SK-N-MC (cell line): ENCODE results near the gene CCDC190.
"Not testable (repeated sequence)": the region's sequence is repeated elsewhere in the genome, so short reads cannot be mapped to it uniquely, and the experiment has no call there.

Experiments
- DNase-seq: peaks from one replicate; pipeline ENCODE4 v3.0.0-alpha.2; 2011; ENCODE audit warnings: low read depth, low spot score
- H3K27ac ChIP-seq: fragments of 200-600 bp; sonication (generic); 2 replicates; pipeline ENCODE4 v1.5.1; 2016; ENCODE audit warnings: mixed run types
- H3K36me3 ChIP-seq: fragments of 200-600 bp; sonication (generic); 2 replicates; pipeline ENCODE4 v1.6.1; 2017; ENCODE audit warnings: antibody characterized with exemption, low read length, mixed read lengths; ENCODE audit not compliant: insufficient read depth
- H3K4me3 ChIP-seq: fragments of 200-600 bp; sonication (generic); 2 replicates; pipeline ENCODE4 v1.5.1; 2016
- H3K9ac ChIP-seq: fragments of 200-600 bp; sonication (generic); 2 replicates; pipeline ENCODE4 v1.8.0; 2017; ENCODE audit warnings: mixed run types, mixed read lengths; ENCODE audit not compliant: insufficient read length
- H3K9me3 ChIP-seq: fragments of 200-600 bp; sonication (generic); 2 replicates; pipeline ENCODE4 v1.6.1; 2017; ENCODE audit warnings: low read depth, mild to moderate bottlenecking, antibody characterized with exemption, low read length, moderate library complexity, mixed read lengths
- EZH2 ChIP-seq: fragments of 200-600 bp; sonication (generic); IDR thresholded peaks from one replicate; pipeline ENCODE4 v1.6.1; 2017; ENCODE audit warnings: antibody characterized with exemption
- FOXP2 ChIP-seq: optimal IDR thresholded peaks from 2 replicates; pipeline ENCODE3; 2011; ENCODE audit warnings: mild to moderate bottlenecking, moderate library complexity; ENCODE audit not compliant: insufficient read depth; ENCODE audit errors: extremely low read length, control extremely low read depth
- POLR2AphosphoS5 ChIP-seq: IDR thresholded peaks from 2 replicates; pipeline ENCODE4 v1.6.1; 2012; ENCODE audit warnings: mild to moderate bottlenecking, low read depth, low read length, borderline replicate concordance

Gene CCDC190

GRCh38 chr1:162884831-162885230 is 23.9 kb upstream of the CCDC190 start:
- no peak overlapping the region for H3K27ac ChIP-seq
- TF ChIP-seq POLR2AphosphoS5 (no peak), EZH2 (no peak), FOXP2 (no peak)
- no peak overlapping the region for H3K9ac ChIP-seq
- H3K36me3 ChIP-seq, result no peaks in the 10 kb centered on the region
- no peak overlapping the region for H3K4me3 ChIP-seq
- no peak for DNase-seq
- H3K9me3 ChIP-seq, result no peaks in the 10 kb centered on the region

GRCh38 chr1:162882248-162882674 is 21.3 kb upstream of the CCDC190 start:
- no peaks in the 10 kb centered on the region for H3K9me3 ChIP-seq
- no peak overlapping the region for H3K27ac ChIP-seq
- H3K9ac ChIP-seq, result no peak overlapping the region
- TF ChIP-seq POLR2AphosphoS5 (no peak), FOXP2 (no peak), EZH2 (no peak)
- H3K4me3 ChIP-seq, result no peak overlapping the region
- DNase-seq, result no peak
- H3K36me3 ChIP-seq, result no peaks in the 10 kb centered on the region

- H3K36me3 ChIP-seq, result no peaks in the 10 kb centered on the region
- TF ChIP-seq EZH2 (no peak), FOXP2 (no peak), POLR2AphosphoS5 (no peak)
- H3K9me3 ChIP-seq, result no peaks in the 10 kb centered on the region
- DNase-seq, result no peak
- no peak overlapping the region for H3K9ac ChIP-seq
- no peak overlapping the region for H3K27ac ChIP-seq
- H3K4me3 ChIP-seq, result no peak overlapping the region
Observed at GRCh38 chr1:162881590-162881989, 20.6 kb upstream of the CCDC190 start.

- H3K4me3 ChIP-seq, H3K9ac ChIP-seq, H3K36me3 ChIP-seq, H3K27ac ChIP-seq, H3K9me3 ChIP-seq, DNase-seq: not testable (repeated sequence)
Observed at GRCh38 chr1:162880617-162881016, 19.6 kb upstream of the CCDC190 start.

- Histone ChIP-seq H3K4me3 (no peak overlapping the region), H3K9ac (no peak overlapping the region), H3K9me3 (no peaks in the 10 kb centered on the region), H3K36me3 (no peaks in the 10 kb centered on the region), H3K27ac (no peak overlapping the region)
- no peak for TF ChIP-seq POLR2AphosphoS5
- no peak for TF ChIP-seq EZH2
- TF ChIP-seq FOXP2, result no peak
- DNase-seq, result peak; percentile 56
Observed at GRCh38 chr1:162878000-162878596, 17.1 kb upstream of the CCDC190 start.

- no peak overlapping the region for H3K9ac ChIP-seq
- no peak for TF ChIP-seq EZH2
- no peak for TF ChIP-seq POLR2AphosphoS5
- no peak for TF ChIP-seq FOXP2
- H3K27ac ChIP-seq, result no peak overlapping the region
Observed at GRCh38 chr1:162877412-162877811, 16.4 kb upstream of the CCDC190 start.

GRCh38 chr1:162876751-162877150 is 15.8 kb upstream of the CCDC190 start:
- Histone ChIP-seq H3K36me3 (no peaks in the 10 kb centered on the region), H3K9me3 (no peaks in the 10 kb centered on the region), H3K27ac (no peak overlapping the region), H3K4me3 (no peak overlapping the region), H3K9ac (peak overlapping the region; percentile 23)
- TF ChIP-seq POLR2AphosphoS5, result no peak
- no peak for DNase-seq

More at GRCh38 chr1:162877412-162877811, 16.4 kb upstream of the CCDC190 start:
- Histone ChIP-seq H3K4me3 (no peak overlapping the region), H3K36me3 (no peaks in the 10 kb centered on the region), H3K9me3 (no peaks in the 10 kb centered on the region)
- no peak for DNase-seq

GRCh38 chr1:162873671-162874666 is 13.0 kb upstream of the CCDC190 start:
- no peak for DNase-seq
- TF ChIP-seq POLR2AphosphoS5, result no peak
- no peak for TF ChIP-seq FOXP2
- TF ChIP-seq EZH2, result no peak
- no peak overlapping the region for H3K4me3 ChIP-seq
- H3K36me3 ChIP-seq, result no peaks in the 10 kb centered on the region
- no peak overlapping the region for H3K9ac ChIP-seq
- H3K27ac ChIP-seq, result no peak overlapping the region
- no peaks in the 10 kb centered on the region; the same call in 1 of the 2 replicates for H3K9me3 ChIP-seq

GRCh38 chr1:162872981-162873380 is 12.0 kb upstream of the CCDC190 start:
- Histone ChIP-seq H3K9ac (no peak overlapping the region), H3K36me3 (no peaks in the 10 kb centered on the region), H3K27ac (no peak overlapping the region), H3K4me3 (no peak overlapping the region), H3K9me3 (no peaks in the 10 kb centered on the region; the same call in 1 of the 2 replicates)
- DNase-seq, result no peak
- TF ChIP-seq FOXP2 (no peak), EZH2 (no peak), POLR2AphosphoS5 (no peak)

GRCh38 chr1:162871417-162871816 is 10.4 kb upstream of the CCDC190 start:
- not testable (repeated sequence) for H3K9me3 ChIP-seq, H3K36me3 ChIP-seq, H3K27ac ChIP-seq, DNase-seq, H3K9ac ChIP-seq, H3K4me3 ChIP-seq
